Breast epithelium (tissue), 3 donors: ENCODE results near the gene CLNK.

ENCODE experiments used
- POLR2A ChIP-seq: fragments of 450-650 bp; IDR thresholded peaks from one replicate; pipeline ENCODE4 v1.6.1; 2016; ENCODE audit warnings: antibody characterized with exemption, mild to moderate bottlenecking, moderate library complexity
- POLR2AphosphoS5 ChIP-seq, 3 donors: sonication (generic); formaldehyde crosslinking; IDR thresholded peaks; one replicate each; pipeline ENCODE4 v1.6.1; 2017; ENCODE audit warnings: antibody characterized with exemption in 3 of 3
- TF ChIP-seq, protein P1 (sequence below), 3 donors: fragments of 450-650 bp; IDR thresholded peaks; one replicate each; pipeline ENCODE4 v1.5.1; 2016 to 2017; ENCODE audit warnings: antibody characterized with exemption in 3 of 3, mild to moderate bottlenecking in 3 of 3, moderate library complexity in 3 of 3

DNA sequence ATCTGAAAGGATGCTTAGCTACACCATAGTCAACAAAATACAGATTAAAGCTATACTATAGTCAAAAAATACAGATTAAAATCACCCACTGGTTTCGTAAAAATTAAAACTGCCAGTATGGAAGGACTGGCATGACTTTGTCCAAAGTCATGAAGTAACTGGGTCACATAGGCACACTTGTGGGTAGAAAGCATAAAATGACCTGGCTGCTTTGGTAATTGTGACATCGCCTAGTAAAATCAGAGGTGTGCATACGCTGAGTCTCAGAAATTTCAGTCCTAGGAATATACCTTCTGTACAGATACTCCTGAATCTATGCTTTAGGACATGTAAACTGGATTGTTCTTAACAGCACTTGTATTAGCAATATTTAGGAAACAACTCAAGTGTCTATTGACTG lies 28.1 kb downstream of the CLNK start:
- TF ChIP-seq, protein P1, sequence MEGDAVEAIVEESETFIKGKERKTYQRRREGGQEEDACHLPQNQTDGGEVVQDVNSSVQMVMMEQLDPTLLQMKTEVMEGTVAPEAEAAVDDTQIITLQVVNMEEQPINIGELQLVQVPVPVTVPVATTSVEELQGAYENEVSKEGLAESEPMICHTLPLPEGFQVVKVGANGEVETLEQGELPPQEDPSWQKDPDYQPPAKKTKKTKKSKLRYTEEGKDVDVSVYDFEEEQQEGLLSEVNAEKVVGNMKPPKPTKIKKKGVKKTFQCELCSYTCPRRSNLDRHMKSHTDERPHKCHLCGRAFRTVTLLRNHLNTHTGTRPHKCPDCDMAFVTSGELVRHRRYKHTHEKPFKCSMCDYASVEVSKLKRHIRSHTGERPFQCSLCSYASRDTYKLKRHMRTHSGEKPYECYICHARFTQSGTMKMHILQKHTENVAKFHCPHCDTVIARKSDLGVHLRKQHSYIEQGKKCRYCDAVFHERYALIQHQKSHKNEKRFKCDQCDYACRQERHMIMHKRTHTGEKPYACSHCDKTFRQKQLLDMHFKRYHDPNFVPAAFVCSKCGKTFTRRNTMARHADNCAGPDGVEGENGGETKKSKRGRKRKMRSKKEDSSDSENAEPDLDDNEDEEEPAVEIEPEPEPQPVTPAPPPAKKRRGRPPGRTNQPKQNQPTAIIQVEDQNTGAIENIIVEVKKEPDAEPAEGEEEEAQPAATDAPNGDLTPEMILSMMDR (IDR thresholded peaks at IDR 0.05): no peak
- TF ChIP-seq POLR2AphosphoS5 (IDR thresholded peaks at IDR 0.05) (no peak), POLR2A (no peak)
